Coronary artery (tissue), 2 donors: Measurements from ENCODE around the gene PTPA.
"Not testable (repeated sequence)": the region's sequence is repeated elsewhere in the genome, so short reads cannot be mapped to it uniquely, and the experiment has no call there.

ENCODE experiments used
- DNase-seq: peaks from one replicate; pipeline ENCODE4 v3.0.0-alpha.2; 2017; ENCODE audit warnings: low spot score
- H3K27ac ChIP-seq, 2 donors: fragments of 200-600 bp; sonication (generic); one replicate each; pipeline ENCODE4 v1.5.1; 2016 to 2019
- H3K4me3 ChIP-seq: fragments of 200-600 bp; sonication (generic); 2 replicates; pipeline ENCODE4 v1.5.1; 2016; ENCODE audit warnings: mild to moderate bottlenecking, moderate library complexity
- TF ChIP-seq, protein P1 (sequence below): fragments of 200-600 bp; sonication (generic); IDR thresholded peaks from one replicate; pipeline ENCODE4 v1.5.1; 2019; ENCODE audit warnings: antibody characterized with exemption

The PTPA gene

DNA sequence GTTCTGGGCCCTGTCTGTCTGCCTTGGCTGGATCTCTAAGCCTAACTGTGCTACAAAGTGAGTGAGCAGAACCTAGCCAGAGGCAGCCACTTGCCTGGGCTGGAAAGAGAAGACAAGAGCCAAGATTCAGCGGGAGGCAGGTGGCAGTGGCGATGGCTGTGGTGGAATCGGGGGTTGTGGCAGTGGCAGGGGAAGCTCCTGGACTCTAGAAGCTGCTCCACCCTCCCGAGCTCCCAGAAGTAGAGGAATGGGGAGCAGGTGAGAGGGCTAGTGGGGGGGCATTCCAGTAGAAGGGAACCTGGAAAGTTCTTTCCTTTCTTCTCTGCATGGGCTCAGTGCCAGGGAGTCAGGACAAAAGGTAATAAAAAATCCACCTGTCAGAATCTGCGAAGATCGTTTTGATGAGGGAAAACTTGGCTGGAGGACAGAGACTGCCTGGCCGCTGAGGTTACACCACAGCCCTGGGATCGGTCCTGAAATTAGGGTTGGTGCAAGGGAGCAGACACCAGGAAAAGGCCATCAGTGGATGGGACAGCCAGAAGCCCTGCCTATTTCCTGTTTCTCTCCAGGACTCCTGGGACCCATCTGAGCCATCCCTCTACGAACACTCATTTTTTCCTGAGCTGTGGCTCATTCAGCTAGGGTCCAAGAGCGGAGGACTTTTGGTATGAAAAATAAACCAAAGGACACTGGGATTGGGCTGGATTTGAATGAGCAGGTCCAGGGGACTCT is 2.2 kb upstream of the PTPA start:
- no peak for DNase-seq
- Histone ChIP-seq H3K27ac (peak overlapping the region in 1 of 2 donors; percentile 91), H3K4me3 (peak overlapping the region; percentile 99)

DNA sequence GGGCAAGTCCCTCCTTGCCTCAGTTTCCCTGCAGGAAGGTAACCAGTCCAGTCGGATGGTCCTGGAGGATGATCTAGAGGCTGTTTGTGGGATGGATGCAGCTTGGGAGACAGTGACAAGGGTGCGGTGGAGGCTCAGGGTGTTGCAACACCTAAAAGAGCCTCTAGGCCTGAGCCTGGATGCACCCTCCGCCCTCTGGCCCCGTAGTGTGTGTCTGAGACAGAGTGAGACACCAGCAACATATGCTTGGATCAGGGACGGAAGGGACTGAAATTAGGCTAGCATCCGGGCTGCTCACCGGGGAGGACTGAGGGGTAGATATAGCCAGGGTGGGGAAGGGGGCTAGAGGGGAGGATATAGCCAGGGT is 1.7 kb upstream of the PTPA start:
- TF ChIP-seq, protein P1, sequence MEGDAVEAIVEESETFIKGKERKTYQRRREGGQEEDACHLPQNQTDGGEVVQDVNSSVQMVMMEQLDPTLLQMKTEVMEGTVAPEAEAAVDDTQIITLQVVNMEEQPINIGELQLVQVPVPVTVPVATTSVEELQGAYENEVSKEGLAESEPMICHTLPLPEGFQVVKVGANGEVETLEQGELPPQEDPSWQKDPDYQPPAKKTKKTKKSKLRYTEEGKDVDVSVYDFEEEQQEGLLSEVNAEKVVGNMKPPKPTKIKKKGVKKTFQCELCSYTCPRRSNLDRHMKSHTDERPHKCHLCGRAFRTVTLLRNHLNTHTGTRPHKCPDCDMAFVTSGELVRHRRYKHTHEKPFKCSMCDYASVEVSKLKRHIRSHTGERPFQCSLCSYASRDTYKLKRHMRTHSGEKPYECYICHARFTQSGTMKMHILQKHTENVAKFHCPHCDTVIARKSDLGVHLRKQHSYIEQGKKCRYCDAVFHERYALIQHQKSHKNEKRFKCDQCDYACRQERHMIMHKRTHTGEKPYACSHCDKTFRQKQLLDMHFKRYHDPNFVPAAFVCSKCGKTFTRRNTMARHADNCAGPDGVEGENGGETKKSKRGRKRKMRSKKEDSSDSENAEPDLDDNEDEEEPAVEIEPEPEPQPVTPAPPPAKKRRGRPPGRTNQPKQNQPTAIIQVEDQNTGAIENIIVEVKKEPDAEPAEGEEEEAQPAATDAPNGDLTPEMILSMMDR: no peak
- H3K4me3 ChIP-seq: peak overlapping the region; percentile 99
- DNase-seq: no peak
- H3K27ac ChIP-seq: peak overlapping the region in 1 of 2 donors; percentile 91

More for the DNA sequence above, 2.2 kb upstream of the PTPA start:
- TF ChIP-seq, protein P1: no peak

DNA sequence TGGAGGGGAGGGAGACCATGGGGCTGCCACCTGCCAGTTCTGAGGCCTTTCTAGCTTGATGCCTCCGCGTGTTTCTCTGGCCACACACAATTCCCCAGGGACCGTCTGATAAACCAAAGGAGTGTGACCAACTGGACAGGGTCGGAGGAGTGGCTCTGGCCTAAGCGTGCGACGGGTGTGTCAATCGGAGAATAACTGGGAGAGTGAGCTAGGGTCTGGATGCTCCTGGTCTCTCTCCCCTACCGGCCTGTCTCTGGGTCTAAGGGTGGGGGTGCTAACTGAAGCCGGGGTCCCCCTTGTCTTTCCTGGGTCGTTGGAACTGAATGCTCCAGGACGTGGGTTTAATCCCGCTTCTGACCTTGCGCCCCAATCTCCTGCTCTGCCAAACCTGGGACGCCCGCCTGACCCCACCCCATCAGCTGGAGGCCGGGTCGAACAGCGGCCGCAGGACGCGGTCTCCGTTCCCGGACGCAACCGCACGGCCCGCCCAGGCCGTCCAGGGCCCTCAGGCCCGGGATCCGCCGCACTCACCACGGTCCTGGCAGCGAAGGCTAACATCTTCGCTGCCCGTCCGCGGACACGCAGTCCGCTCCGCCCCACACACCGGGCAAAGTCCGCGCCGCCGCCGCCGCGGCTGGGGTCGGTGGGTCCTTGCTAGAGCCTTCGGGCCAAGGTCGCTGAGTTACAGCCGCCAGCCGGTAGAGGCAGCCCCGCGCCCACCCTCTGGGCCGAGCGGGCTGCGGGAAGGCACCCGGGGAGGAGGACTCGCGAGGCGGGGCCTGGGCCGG is 1.1 kb upstream of the PTPA start:
- peak overlapping the region; percentile 99 for H3K4me3 ChIP-seq
- DNase-seq: peak; percentile 85
- TF ChIP-seq, protein P1: no peak
- H3K27ac ChIP-seq: peak overlapping the region; percentile 88 to 91

DNA sequence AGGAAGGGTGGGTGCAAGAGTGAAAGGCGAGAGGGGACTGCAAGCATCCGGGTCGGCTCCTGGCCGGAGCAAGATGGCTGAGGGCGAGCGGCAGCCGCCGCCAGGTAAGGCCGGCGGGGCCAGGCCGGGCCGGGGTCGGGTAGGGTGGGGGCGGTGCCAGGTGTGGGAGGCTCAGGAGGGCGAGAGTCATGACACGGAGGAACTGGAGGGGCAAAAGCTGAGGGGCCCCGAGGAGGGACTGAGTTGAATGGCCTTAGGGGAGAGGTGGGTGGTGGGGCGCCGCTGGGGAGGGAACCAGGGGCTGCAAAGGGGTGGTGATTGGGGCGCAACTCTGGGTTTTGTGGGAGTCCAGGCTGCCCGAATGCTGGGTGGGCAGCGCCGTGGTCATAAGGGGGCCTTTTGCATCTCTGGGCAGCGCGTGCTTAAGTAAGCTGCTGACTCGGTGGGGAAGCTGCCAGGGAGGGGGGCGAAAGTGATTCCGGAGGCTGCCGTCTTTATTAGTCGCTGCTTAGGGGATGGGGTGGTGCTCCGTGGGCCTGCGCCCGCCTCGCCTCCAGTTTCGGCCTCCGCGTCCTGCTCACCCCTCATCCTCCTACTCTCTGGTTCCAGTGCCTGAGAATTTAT is 425 bp downstream of the PTPA start:
- DNase-seq: no peak
- Histone ChIP-seq H3K27ac (peak overlapping the region; percentile 88 to 91), H3K4me3 (peak overlapping the region; percentile 99)
- TF ChIP-seq, protein P1: no peak

DNA sequence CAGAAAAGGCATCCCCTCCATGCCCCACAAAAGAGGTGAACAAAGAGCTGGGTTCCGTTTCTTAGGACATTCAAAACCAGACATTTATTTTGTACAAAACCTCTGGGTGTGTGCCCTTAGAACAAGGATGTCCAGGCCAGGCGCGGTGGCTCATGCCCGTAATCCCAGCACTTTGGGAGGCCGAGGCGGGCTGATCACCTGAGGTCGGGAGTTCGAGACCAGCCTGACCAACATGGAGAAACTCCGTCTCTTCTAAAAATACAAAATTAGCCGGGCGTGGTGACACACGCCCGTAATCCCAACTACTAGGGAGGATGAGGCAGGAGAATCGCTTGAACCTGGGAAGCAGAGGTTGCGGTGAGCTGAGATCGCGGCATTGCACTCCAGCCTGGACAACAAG is 1.3 kb downstream of the PTPA start:
- H3K27ac ChIP-seq, DNase-seq: not testable (repeated sequence)
- peak overlapping the region; percentile 99 for H3K4me3 ChIP-seq

DNA sequence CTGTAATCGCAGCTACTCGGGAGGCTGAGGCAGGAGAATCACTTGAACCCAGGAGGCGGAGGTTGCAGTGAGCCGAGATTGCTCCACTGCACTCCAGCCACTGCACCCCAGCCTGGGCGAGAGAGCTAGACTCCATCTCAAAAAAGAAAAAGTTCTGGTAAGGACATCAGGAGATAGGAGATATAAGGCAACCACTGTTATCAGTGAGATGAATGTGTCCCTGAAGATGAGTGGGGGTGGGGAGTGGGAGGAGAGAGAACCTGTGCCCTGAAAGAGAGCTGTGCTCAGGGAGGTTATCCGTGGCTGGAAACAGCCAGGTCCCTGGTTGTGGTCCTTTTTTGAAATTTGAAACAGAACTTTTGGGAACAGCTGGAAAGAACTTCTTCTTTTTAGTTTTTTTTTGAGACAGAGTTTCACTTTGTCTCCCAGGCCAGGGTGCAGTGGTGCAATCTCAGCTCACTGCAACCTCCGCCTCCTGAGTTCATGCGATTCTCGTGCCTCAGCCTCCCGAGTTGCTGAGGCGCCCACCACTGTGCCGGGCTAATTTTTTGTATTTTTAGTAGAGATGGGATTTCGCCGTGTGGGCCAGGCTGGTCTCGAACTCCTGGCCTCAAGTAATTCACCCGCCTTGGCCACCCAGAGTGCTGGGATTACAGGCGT is 2.6 kb downstream of the PTPA start:
- TF ChIP-seq, protein P1: no peak
- H3K27ac ChIP-seq: peak overlapping the region in 1 of 2 donors; percentile 17
- no peak overlapping the region for H3K4me3 ChIP-seq
- DNase-seq: no peak

DNA sequence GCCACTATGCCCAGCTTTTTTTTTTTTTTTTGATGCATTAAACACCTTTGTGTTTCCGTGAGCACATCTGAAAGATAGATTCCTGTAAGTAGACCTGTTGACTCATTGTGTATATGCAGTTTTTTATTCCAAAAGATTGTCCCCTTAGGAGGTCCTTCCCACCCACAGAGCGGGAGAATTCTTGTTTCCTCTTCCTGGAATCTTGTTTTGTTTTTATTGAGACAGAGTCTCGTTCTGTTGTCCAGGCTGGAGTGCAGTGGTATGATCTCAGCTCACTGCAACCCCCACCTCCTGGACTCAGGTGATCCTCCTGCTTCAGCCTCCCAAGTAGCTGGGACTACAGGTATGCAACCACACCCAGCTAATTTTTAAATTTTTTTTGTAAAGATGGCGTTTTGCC is 7.6 kb downstream of the PTPA start:
- TF ChIP-seq, protein P1: no peak
- DNase-seq: no peak
- H3K27ac ChIP-seq: no peak overlapping the region
- no peak overlapping the region for H3K4me3 ChIP-seq
